Stimulated activated naive B cell treated with anti-CD40 and anti-IgM and Interleukin-4, amounts not matched to agents 10 μg/mL and 1 μg/mL and 100 μg/mL, for 72 hours (primary cell): ENCODE measurements around the gene NPDC1.

ENCODE experiments used
- ATAC-seq, 2 donors: fragments of 150-1000 bp; cut with Tn5 transposase; replicated peaks; 2 replicates each; pipeline ENCODE4 v1.10.0; 2021; ENCODE audit warnings: moderate library complexity in 1 of 2
- DNase-seq: peaks from one replicate; pipeline ENCODE4 v3.0.0; 2021
- H3K27ac Mint-ChIP-seq: one replicate; pipeline ENCODE4 v1.8.0; 2022; ENCODE audit warnings: mild to moderate bottlenecking, mixed read lengths
- H3K27me3 Mint-ChIP-seq, 2 donors: one replicate each; pipeline ENCODE4 v1.8.0; 2022; ENCODE audit warnings: mixed read lengths in 2 of 2
- H3K36me3 Mint-ChIP-seq, 2 donors: one replicate each; pipeline ENCODE4 v1.8.0; 2022; ENCODE audit warnings: mixed read lengths in 2 of 2, mild to moderate bottlenecking in 1 of 2
- H3K4me1 Mint-ChIP-seq, 2 donors: one replicate each; pipeline ENCODE4 v1.8.0; 2022; ENCODE audit warnings: mixed read lengths in 2 of 2, mild to moderate bottlenecking in 1 of 2
- H3K4me3 Mint-ChIP-seq, 2 donors: one replicate each; pipeline ENCODE4 v1.8.0; 2022; ENCODE audit warnings: mild to moderate bottlenecking in 2 of 2, mixed read lengths in 2 of 2, moderate library complexity in 1 of 2
- H3K9me3 Mint-ChIP-seq, 2 donors: one replicate each; pipeline ENCODE4 v1.8.0; 2022; ENCODE audit warnings: mixed read lengths in 2 of 2, mild to moderate bottlenecking in 1 of 2

Gene NPDC1

GRCh38 chr9:137054932-137055384, 9.0 kb upstream of the NPDC1 start:
- Mint-ChIP-seq H3K4me1 (peaks cover 2 to 17% of the 10 kb centered on the region in 2 donors), H3K27me3 (peaks cover 11 to 38% of the 10 kb centered on the region in 2 donors), H3K36me3 (no peaks in the 10 kb centered on the region), H3K4me3 (no peak overlapping the region), H3K9me3 (no peaks in the 10 kb centered on the region), H3K27ac (no peak overlapping the region)
- ATAC-seq, result no peak
- DNase-seq, result no peak

GRCh38 chr9:137053944-137054931, 8.3 kb upstream of the NPDC1 start, which contains the start of gene ENTPD2:
Gene ENTPD2, minus strand, starts transcription at chr9:137054061. Its CDS starts 64 bp downstream, at chr9:137053997.
- DNase-seq (no peak), ATAC-seq (peak; percentile 47 to 54)
- peaks cover 0 to 2% of the 10 kb centered on the region in 2 donors for H3K36me3 Mint-ChIP-seq
- peaks cover 18 to 45% of the 10 kb centered on the region in 2 donors for H3K27me3 Mint-ChIP-seq
- peaks cover 2 to 17% of the 10 kb centered on the region in 2 donors for H3K4me1 Mint-ChIP-seq
- H3K9me3 Mint-ChIP-seq, result no peaks in the 10 kb centered on the region
- no peak within 1 kb of the TSS for H3K4me3 Mint-ChIP-seq
- peak within 1 kb of the TSS; percentile 69 for H3K27ac Mint-ChIP-seq

DNA sequence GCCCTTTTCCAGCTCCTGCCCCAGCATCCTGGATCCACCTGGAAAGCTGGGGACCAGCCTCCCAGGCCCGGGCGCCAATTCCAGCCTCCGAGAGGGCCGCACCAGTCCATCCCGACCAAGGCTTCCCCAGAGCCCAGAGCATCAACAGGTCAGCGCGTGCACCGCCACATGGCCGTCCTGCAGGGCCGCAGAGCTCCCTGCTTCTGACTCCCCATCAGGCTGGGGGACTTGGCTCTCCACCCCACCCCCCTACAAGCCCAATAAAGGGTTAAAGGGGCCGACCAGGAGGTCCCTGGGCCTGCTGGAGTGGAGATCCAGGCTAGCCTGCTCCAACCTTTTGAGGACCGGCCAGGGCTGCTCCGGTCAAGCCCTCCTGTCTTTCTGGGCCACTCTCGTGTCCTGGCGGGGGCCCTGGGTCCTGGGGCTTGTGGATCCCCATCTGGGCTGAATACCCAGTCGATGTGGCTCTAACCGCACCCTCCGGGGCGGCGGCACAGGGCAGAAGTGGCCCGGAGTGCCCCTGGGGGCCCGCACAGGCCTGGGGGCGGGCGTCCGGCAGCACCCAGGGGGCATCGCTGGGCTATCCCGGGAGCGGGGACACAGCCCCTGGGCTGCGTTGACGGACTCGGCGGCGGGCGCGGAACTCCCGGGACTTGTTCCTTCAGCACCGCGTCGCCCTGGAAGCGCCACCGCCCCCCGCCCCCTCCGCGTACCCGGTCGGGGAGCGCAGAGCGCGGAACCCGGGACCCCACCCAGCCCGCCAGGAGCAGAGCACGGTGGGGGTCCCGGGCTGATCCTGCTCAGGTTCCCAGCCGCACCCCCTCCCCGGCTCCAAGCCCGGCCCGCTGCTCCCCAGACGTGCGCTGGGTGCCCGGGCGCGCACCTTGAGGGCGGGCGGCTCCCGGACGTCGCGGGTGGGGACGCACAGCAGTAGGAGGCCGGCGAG, 7.3 kb upstream of the NPDC1 start:
- H3K4me3 Mint-ChIP-seq, result no peak overlapping the region
- peaks cover 2 to 12% of the 10 kb centered on the region in 2 donors for H3K4me1 Mint-ChIP-seq
- H3K36me3 Mint-ChIP-seq, result peaks cover 0 to 2% of the 10 kb centered on the region in 2 donors
- H3K27ac Mint-ChIP-seq, result no peak overlapping the region
- H3K27me3 Mint-ChIP-seq, result peaks cover 18 to 51% of the 10 kb centered on the region in 2 donors
- no peaks in the 10 kb centered on the region for H3K9me3 Mint-ChIP-seq
- DNase-seq (no peak), ATAC-seq (peak; percentile 31 to 33)

DNA sequence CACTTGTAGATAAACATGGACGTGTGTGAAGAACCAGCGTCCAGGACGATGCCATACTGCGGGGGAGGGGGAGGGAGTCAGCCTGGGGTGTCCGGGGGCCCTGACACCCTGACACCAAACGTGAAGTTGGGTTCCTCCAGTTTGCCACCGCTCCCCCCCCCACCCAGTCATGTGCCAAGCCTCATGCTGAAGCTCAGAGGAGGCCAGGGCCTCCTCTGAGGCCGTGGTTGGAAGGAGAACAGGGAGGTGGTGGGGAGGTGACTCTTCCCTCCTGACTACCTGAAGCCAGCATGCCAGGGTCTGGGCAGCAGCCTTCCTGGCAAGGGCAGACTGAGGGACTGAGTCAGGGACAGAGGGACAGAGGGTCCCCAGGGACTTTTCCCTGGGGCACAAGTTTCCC, 6.3 kb upstream of the NPDC1 start:
- H3K9me3 Mint-ChIP-seq, result no peaks in the 10 kb centered on the region
- H3K27me3 Mint-ChIP-seq, result peaks cover 27 to 61% of the 10 kb centered on the region in 2 donors
- peaks cover 0 to 2% of the 10 kb centered on the region in 2 donors for H3K36me3 Mint-ChIP-seq
- ATAC-seq (no peak), DNase-seq (no peak)
- peaks cover 2 to 12% of the 10 kb centered on the region in 2 donors for H3K4me1 Mint-ChIP-seq
- H3K4me3 Mint-ChIP-seq, result no peak overlapping the region
- no peak overlapping the region for H3K27ac Mint-ChIP-seq

- H3K9me3 Mint-ChIP-seq, result no peaks in the 10 kb centered on the region
- H3K27ac Mint-ChIP-seq, result no peak overlapping the region
- peaks cover 36 to 71% of the 10 kb centered on the region in 2 donors for H3K27me3 Mint-ChIP-seq
- no peak for DNase-seq
- no peak overlapping the region for H3K4me3 Mint-ChIP-seq
- peaks cover 4 to 18% of the 10 kb centered on the region in 2 donors for H3K4me1 Mint-ChIP-seq
- H3K36me3 Mint-ChIP-seq, result peaks cover 0 to 2% of the 10 kb centered on the region in 2 donors
- no peak for ATAC-seq
Observed at GRCh38 chr9:137051145-137051724, 5.3 kb upstream of the NPDC1 start.

- H3K4me1 Mint-ChIP-seq, result peaks cover 4 to 20% of the 10 kb centered on the region in 2 donors
- H3K4me3 Mint-ChIP-seq, result no peak overlapping the region
- ATAC-seq, result no peak
- H3K27ac Mint-ChIP-seq, result no peak overlapping the region
- no peak for DNase-seq
- H3K27me3 Mint-ChIP-seq, result peaks cover 36 to 74% of the 10 kb centered on the region in 2 donors
- H3K36me3 Mint-ChIP-seq, result peaks cover 0 to 2% of the 10 kb centered on the region in 2 donors
- H3K9me3 Mint-ChIP-seq, result no peaks in the 10 kb centered on the region
Observed at GRCh38 chr9:137050570-137050969, 4.6 kb upstream of the NPDC1 start.

GRCh38 chr9:137049544-137050449, 3.8 kb upstream of the NPDC1 start:
- no peak overlapping the region for H3K4me3 Mint-ChIP-seq
- peak overlapping the region; percentile 31 for H3K27ac Mint-ChIP-seq
- peaks cover 8 to 26% of the 10 kb centered on the region in 2 donors for H3K4me1 Mint-ChIP-seq
- ATAC-seq, result peak; percentile 44 to 65
- peaks cover 42 to 81% of the 10 kb centered on the region in 2 donors for H3K27me3 Mint-ChIP-seq
- DNase-seq, result no peak
- H3K9me3 Mint-ChIP-seq, result no peaks in the 10 kb centered on the region
- peaks cover 0 to 2% of the 10 kb centered on the region in 2 donors for H3K36me3 Mint-ChIP-seq

DNA sequence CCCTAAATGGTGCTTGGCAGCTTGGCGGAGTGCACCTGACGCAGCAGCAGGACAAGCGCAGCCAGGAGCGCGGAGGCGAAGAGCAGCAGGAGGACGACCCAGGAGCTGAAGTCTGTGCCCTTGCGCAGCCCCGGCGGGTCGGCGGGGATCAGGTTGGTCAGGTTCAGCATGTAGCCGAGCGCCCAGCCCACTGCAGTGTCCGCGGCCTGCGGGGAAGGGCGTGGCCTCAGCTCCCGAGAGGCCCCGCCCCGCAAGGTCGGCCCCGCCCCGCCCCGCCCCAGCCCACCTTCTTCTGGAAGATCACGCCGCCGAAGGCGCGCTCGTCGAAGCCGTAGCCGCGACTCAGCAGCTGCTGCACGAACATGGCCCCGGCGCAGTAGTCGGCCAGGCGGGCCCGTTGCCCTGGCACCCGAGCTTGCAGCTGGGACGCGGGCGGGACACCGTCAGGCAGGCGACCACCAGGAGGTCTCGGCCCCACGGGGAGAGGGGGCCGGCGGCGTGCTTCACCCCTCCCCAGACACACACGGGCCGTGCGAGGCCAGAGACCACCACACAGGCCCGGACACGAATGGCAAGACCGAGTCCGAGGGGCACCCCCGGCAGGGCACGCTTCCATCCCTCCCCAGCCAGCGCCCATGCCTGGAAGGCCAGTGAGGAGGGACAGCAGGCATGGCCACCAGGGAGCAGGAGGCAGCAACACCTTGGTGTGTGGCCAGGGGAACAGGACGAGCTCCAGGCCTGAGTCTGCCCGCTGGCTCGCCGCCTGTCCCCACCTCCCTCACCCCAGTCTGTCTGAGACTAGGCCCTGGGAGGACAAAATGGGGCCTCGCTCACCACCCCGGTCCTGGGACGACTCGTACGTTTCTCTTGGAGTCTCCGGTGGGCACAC, 2.9 kb upstream of the NPDC1 start:
- H3K27ac Mint-ChIP-seq, result no peak overlapping the region
- H3K4me1 Mint-ChIP-seq, result peaks cover 10 to 29% of the 10 kb centered on the region in 2 donors
- DNase-seq, result no peak
- no peaks in the 10 kb centered on the region for H3K9me3 Mint-ChIP-seq
- H3K36me3 Mint-ChIP-seq, result peaks cover 0 to 2% of the 10 kb centered on the region in 2 donors
- H3K4me3 Mint-ChIP-seq, result no peak overlapping the region
- ATAC-seq, result no peak
- H3K27me3 Mint-ChIP-seq, result peaks cover 50 to 85% of the 10 kb centered on the region in 2 donors

DNA sequence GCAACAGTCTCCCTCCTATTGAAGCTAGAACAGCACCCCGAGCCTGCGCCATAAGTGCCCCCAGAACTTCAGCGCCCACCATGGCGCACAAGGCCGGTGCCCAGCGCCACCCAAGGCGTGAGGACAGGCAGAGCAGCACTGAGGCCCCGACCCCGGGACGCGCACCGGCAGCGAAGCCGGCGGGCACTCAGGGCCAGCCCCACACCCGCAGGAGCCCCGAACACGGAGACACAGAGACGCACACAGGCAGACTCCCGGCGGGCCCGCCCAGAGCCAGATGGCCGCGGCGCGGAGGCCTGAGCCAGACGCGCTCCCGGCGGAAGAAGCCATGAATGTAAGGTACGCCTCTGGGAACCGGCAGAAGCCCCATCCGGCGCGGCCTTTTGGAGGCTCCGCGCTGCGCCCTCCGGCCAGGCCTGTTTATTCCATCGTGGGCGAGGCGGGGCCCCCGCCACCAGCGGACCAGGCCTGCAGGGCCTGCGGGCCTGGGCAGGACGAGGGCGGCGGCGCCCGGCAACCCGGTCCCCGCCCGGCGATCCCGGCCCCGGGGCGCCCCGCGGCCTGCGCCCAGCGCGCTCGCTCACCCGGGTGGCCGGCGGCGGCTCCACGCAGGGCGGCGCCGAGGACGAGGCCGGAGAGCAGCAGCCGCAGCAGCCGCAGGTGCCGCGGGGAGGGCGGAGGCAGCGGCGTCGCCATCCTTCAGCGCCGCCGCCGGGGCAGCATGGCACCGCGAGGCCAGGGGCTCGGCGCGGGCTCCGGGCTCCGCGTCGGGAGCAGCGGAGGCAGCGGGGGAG, 486 bp downstream of the NPDC1 start:
- DNase-seq (no peak), ATAC-seq (peak; percentile 3 to 30)
- Mint-ChIP-seq H3K9me3 (no peaks in the 10 kb centered on the region), H3K27ac (no peak overlapping the region), H3K4me3 (peak overlapping the region; percentile 48 to 73), H3K4me1 (peaks cover 8 to 18% of the 10 kb centered on the region in 2 donors), H3K36me3 (peaks cover 0 to 2% of the 10 kb centered on the region in 2 donors), H3K27me3 (peaks cover 56 to 71% of the 10 kb centered on the region in 2 donors)

- no peak overlapping the region for H3K27ac Mint-ChIP-seq
Observed at GRCh38 chr9:137044502-137045177, 1.3 kb downstream of the NPDC1 start.

GRCh38 chr9:137044037-137044436, 1.9 kb downstream of the NPDC1 start:
- Mint-ChIP-seq H3K4me3 (no peak overlapping the region), H3K4me1 (peaks cover 8 to 18% of the 10 kb centered on the region in 2 donors), H3K27me3 (peaks cover 50 to 66% of the 10 kb centered on the region in 2 donors), H3K36me3 (no peaks in the 10 kb centered on the region), H3K9me3 (no peaks in the 10 kb centered on the region), H3K27ac (no peak overlapping the region)
- DNase-seq (no peak), ATAC-seq (no peak)

More at GRCh38 chr9:137044502-137045177, 1.3 kb downstream of the NPDC1 start:
- peaks cover 0 to 2% of the 10 kb centered on the region in 2 donors for H3K36me3 Mint-ChIP-seq
- ATAC-seq (no peak), DNase-seq (no peak)
- H3K4me3 Mint-ChIP-seq, result peak overlapping the region; percentile 48 to 62
- H3K9me3 Mint-ChIP-seq, result no peaks in the 10 kb centered on the region
- peaks cover 54 to 66% of the 10 kb centered on the region in 2 donors for H3K27me3 Mint-ChIP-seq
- peaks cover 8 to 18% of the 10 kb centered on the region in 2 donors for H3K4me1 Mint-ChIP-seq
